Measurements from ENCODE around the gene NDUFAF3. TPM values are rescaled to one million over a fixed set of nuclear protein-coding genes. Genes with fewer than 3 reads are reported as not detected.

NDUFAF3 gene
- polyA plus RNA-seq, 4 donors: 57.2 to 81.6 (median 64.2) TPM

GRCh38 chr3:49034650-49035049, 12.7 kb downstream of the NDUFAF3 start:
- no peak for DNase-seq (ENCODE audit: low read depth in 4 of 4, low spot score in 3 of 4)

- no peak for DNase-seq (ENCODE audit: low read depth in 4 of 4, low spot score in 3 of 4)
These were observed 13.4 kb downstream of the NDUFAF3 start for GRCh38 chr3:49035281-49035680.

GRCh38 chr3:49053543-49053942, 31.6 kb downstream of the NDUFAF3 start:
- no peak for DNase-seq (ENCODE audit: low read depth in 4 of 4, low spot score in 3 of 4)

GRCh38 chr3:49054344-49054862, 32.5 kb downstream of the NDUFAF3 start:
- no peak for DNase-seq (ENCODE audit: low read depth in 4 of 4, low spot score in 3 of 4)

- DNase-seq (ENCODE audit: low read depth in 4 of 4, low spot score in 3 of 4): no peak
These were observed 35.3 kb downstream of the NDUFAF3 start for GRCh38 chr3:49057268-49057667.

GRCh38 chr3:49058011-49058410, 36.1 kb downstream of the NDUFAF3 start:
- no peak for DNase-seq (ENCODE audit: low read depth in 4 of 4, low spot score in 3 of 4)

Other genes with a start within 250 kb of the NDUFAF3 start
- gene PRKAR2A, start 174.2 kb upstream of the NDUFAF3 start, polyA plus RNA-seq (ENCODE audit: insufficient read length in 4 of 4): 10 to 100 TPM; 31.6 to 50.0 (median 40.4) TPM
- gene SLC25A20, start 123.2 kb upstream of the NDUFAF3 start, polyA plus RNA-seq (ENCODE audit: insufficient read length in 4 of 4): 10 to 100 TPM in 3 of 4 donors, 1 to 10 TPM in 1; 7.1 to 19.1 (median 17.2) TPM
- gene ARIH2, start 103.3 kb upstream of the NDUFAF3 start, polyA plus RNA-seq (ENCODE audit: insufficient read length in 4 of 4): 10 to 100 TPM; 60.2 to 92.9 (median 74.9) TPM
- gene P4HTM, start 31.9 kb upstream of the NDUFAF3 start, polyA plus RNA-seq (ENCODE audit: insufficient read length in 4 of 4): 10 to 100 TPM; 23.5 to 57.6 (median 37.8) TPM
- gene WDR6, start 14.7 kb upstream of the NDUFAF3 start, polyA plus RNA-seq (ENCODE audit: insufficient read length in 4 of 4): 100 to 1,000 TPM; 152 to 225 (median 187) TPM
- gene DALRD3, start 3.5 kb upstream of the NDUFAF3 start, polyA plus RNA-seq (ENCODE audit: insufficient read length in 4 of 4): 10 to 100 TPM; 43.4 to 73.0 (median 69.1) TPM
- 100 to 1,000 TPM; 196 to 228 (median 222) TPM for gene IMPDH2, start 7.3 kb downstream of the NDUFAF3 start, polyA plus RNA-seq (ENCODE audit: insufficient read length in 4 of 4)
- 10 to 100 TPM; 68.9 to 85.1 (median 82.4) TPM for gene QRICH1, start 72.0 kb downstream of the NDUFAF3 start, polyA plus RNA-seq (ENCODE audit: insufficient read length in 4 of 4)
- gene QARS1, start 82.6 kb downstream of the NDUFAF3 start, polyA plus RNA-seq (ENCODE audit: insufficient read length in 4 of 4): 100 to 1,000 TPM; 209 to 332 (median 291) TPM
- 10 to 100 TPM; 41.8 to 63.2 (median 56.5) TPM for gene USP19, start 98.7 kb downstream of the NDUFAF3 start, polyA plus RNA-seq (ENCODE audit: insufficient read length in 4 of 4)
- gene LAMB2, start 110.9 kb downstream of the NDUFAF3 start, polyA plus RNA-seq (ENCODE audit: insufficient read length in 4 of 4): 100 to 1,000 TPM; 365 to 447 (median 387) TPM
- gene CCDC71, start 144.2 kb downstream of the NDUFAF3 start, polyA plus RNA-seq (ENCODE audit: insufficient read length in 4 of 4): 10 to 100 TPM; 22.0 to 24.8 (median 24.2) TPM
- gene KLHDC8B, start 149.5 kb downstream of the NDUFAF3 start, polyA plus RNA-seq (ENCODE audit: insufficient read length in 4 of 4): 10 to 100 TPM; 35.0 to 51.3 (median 40.9) TPM

Measured in left renal pelvis (tissue), 4 donors.